ENCODE measurements around the gene CDT1.
"Not testable (repeated sequence)": the region's sequence is repeated elsewhere in the genome, so short reads cannot be mapped to it uniquely, and the experiment has no call there.

The CDT1 gene

GRCh38 chr16:88782454-88783390 lies 20.9 kb upstream of the CDT1 start:
- DNase-seq (ENCODE audit: low read depth in 2 of 2) = peak; percentile 56 to 71

- DNase-seq (ENCODE audit: low read depth in 2 of 2) = no peak
These were observed 20.1 kb upstream of the CDT1 start for GRCh38 chr16:88783391-88784073.

- no peak for DNase-seq (ENCODE audit: low read depth in 2 of 2)
These were observed 19.3 kb upstream of the CDT1 start for GRCh38 chr16:88784074-88784855.

DNA sequence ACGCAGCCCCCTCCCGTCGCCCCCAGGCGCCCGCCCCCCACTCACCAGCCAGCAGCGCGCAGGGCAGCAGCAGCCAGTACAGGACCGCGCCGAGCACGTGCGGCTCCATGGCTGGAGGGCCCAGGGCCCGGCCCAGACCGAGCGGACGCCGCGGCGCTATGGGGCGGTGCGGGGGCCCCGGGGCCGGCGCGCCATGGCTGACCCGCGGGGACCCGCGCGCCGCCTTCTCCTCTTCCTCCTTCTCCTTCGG lies 18.8 kb upstream of the CDT1 start:
- DNase-seq (ENCODE audit: low read depth in 2 of 2) = no peak

DNA sequence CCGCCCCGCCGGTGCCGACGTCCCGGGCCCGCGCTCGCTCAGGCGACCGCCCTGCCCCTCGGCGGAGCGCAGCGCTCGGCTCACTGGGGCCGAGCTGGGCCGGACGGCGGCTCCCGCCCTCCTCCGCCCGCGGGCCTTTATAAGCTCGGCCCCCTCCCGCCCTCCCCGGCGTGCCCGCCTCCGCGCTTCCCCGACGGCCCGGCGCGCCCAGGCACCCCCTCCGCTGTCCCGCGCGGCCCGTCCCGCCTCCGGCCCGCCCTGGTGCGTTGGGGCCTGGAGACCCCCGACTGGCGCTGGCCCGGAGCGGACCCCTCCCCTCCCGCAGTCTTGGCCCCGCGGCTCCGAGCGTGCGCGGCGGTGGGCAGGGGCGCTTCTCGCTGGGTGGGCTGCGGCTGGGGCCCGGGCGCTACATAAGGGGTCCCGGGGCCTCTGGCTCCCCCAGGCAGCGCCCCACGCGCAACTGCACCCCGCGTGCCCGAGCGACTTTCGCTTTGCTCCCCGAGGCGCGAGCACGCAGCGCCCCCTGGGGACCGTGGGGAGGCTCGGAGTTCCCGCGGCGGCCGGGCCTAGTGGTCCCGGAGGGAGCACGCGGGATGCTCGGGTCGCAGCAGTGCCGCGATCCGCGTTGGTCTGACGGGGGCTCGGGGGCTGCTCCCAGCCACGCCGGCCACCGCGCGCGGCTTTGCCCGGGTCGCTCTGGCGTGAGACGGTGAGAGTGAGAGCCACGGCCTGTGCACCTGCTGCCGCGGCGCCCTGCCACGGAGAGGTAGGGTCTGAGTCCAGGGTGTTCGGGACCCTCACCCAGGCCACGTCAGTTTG lies 18.3 kb upstream of the CDT1 start, which contains the start of gene PIEZO1:
TSS of gene PIEZO1 (minus strand) at position 115 of the 819 bp plus-strand sequence. CDS start 256 bp downstream, outside the sequence.
- peak; percentile 74 to 85 for DNase-seq (ENCODE audit: low read depth in 2 of 2)

DNA sequence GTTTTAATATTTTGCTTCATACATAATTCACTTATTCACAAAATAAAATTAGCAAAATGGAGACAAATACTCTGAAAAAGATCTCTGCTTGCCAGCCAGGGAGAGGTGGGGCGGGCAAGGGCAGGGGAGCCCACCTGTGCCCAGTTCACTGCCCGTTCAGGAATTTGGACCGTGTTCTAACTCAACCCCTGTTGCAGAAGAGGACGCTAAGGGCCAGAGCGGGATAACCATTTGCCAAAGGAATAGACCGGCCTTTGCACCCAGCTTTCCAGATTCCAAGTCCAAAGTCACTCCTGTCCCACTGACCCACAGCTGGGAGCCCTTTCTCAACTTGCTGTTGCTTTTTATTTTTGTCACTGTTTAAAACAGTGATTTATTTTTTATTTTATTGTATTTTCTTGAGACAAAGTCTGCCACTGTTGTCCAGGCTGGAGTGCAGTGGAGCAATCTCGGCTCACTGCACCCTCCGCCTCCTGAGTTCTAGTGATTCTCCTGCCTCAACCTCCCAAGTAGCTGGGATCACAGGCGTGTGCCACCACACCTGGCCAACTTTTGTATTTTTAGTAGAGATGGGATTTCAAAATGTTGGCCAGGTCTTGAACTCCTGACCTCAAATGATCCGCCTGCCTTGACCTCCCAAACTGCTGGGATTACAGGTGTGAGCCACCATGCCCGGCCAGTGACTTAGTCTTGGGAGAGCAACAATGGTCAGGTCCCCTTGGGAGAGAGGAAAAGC lies 15.8 kb upstream of the CDT1 start:
- no peak for DNase-seq (ENCODE audit: low read depth in 2 of 2)

DNA sequence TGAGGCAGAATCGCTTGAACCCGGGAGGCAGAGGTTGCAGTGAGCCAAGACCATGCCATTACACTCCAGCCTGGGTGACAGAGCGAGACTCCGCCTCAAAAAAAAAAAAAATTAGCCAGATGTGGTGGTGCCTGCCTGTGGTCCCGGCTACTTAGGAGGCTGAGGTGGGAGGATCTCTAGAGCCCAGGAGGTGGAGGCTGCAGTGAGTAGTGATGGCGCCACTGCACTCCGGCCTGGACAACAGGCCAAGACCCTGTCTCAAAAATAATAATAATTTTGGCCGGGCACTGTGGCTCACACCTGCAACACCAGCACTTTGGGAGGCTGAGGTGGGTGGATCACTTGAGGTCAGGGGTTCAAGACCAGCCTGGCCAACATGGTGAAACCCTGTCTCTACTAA lies 14.8 kb upstream of the CDT1 start:
- DNase-seq (ENCODE audit: low read depth in 2 of 2) = not testable (repeated sequence)

GRCh38 chr16:88789594-88789993 lies 14.0 kb upstream of the CDT1 start:
- no peak for DNase-seq (ENCODE audit: low read depth in 2 of 2)

GRCh38 chr16:88790312-88791211 lies 13.0 kb upstream of the CDT1 start:
- peak in 1 of 2 donors; percentile 47 for DNase-seq (ENCODE audit: low read depth in 2 of 2)

DNA sequence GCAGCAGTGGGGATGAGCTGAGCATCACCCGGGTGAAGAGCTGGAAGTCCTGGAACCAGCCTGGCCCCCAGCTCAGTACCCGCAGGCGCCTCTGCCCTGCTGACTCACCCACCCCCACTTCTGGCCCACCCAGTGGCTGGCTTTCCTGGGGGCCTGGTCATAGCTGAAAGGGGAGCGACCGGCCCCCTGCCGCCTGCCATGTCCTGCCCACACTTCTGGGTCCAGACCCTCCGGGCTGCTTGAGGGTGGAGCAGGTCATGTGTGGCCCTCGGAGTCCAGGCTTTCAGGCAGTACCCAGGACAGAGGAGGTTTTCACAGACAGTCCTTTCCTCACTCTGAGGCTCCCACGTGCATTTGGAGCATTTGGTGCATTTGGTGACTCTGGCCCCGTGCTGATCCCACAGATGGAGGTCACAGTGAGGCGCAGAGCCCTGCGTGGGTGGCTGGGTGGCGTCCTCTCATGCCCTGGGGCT lies 11.5 kb upstream of the CDT1 start:
- no peak for DNase-seq (ENCODE audit: low read depth in 2 of 2)

GRCh38 chr16:88792668-88793250 lies 10.8 kb upstream of the CDT1 start:
- no peak for DNase-seq (ENCODE audit: low read depth in 2 of 2)

DNA sequence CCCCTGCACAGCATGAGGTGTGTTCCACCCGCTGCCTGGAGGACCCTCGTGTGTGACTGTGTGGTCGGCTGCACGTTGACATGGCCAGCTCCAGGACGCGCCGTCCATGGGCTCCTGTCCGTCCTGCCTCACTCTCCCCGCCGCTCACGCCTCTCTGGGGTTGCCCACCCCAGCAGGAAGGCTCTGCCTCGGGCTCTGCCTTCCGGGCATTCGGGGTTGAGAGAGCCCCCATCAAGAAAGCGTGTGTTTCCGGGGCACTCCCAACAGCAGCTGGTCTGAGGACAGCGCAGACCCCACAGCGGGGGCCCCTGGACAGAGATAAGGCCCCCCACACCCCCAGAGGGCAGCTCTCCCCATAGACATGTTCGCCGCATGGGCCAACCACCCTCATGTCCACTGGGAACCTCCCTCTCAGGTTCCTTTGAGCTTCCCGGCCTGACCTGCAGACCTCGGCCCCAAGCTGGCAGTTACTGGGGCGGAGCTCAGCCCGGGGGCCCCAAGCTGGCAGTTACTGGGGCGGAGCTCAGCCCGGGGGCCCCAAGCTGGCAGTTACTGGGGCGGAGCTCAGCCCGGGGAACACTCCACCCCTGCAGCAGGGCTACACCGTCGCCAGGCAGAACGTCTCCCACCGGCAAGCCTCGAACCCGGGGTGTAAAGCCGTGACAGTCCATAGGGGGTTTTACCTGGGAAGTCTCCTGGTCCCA lies 10.2 kb upstream of the CDT1 start:
- no peak for DNase-seq (ENCODE audit: low read depth in 2 of 2)

- no peak for DNase-seq (ENCODE audit: low read depth in 2 of 2)
These were observed 7.3 kb upstream of the CDT1 start for GRCh38 chr16:88796278-88796677.

DNA sequence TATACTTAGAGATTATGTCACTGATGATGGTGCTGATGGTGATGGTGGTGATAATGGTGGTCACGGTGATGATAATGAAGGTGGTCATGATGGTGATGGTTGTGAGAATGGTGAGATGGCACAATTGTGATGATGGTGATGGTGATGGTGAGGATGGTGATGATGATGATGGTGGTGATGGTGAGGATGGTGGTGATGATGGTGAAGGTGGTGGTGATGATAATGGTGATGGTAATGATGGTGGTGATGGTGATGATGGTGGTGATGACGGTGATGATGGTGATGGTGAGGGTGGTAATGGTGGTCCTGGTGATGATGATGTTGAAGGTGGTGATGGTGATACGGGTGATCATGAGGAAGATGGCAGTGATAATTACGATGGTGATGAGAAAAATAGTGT lies 5.5 kb upstream of the CDT1 start:
- no peak for DNase-seq (ENCODE audit: low read depth in 2 of 2)

- no peak for DNase-seq (ENCODE audit: low read depth in 2 of 2)
These were observed 4.7 kb upstream of the CDT1 start for GRCh38 chr16:88798772-88799455.

DNA sequence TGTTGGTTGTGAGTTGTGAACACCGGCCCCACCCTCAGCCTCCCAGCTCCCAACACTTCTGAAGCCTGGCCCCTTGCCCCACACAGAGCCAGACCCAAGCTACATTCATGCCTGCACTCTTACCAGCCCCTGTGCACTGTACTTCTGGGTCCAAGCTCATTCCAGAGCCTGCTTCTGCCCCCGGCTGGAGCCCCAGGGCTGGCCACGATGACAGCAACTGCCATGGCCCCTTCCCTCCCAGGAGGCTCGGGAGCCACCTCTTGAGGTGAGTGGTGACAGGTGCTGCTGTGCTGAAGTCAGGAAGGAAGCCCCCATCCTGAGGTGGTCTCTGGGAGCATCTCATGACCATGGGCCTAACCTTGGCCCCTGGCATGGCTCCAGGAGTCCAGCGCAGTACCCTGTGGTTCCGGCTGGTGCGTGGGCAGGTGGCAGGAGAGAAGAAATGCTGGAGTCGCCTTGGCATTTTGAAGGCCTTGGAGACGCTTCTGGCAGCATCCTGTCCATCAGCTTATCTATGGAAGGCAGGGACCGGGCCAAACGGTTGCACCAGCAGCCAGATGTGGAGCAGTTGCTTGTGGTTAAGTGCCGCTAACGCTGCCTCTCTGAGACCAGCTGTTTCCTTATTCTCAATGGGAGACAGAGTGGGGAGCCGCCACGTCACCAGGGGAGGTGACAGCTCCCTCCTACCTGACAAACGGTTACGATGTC lies 3.9 kb upstream of the CDT1 start:
- DNase-seq (ENCODE audit: low read depth in 2 of 2) = no peak

GRCh38 chr16:88800277-88800592 lies 3.4 kb upstream of the CDT1 start:
- DNase-seq (ENCODE audit: low read depth in 2 of 2) = no peak

DNA sequence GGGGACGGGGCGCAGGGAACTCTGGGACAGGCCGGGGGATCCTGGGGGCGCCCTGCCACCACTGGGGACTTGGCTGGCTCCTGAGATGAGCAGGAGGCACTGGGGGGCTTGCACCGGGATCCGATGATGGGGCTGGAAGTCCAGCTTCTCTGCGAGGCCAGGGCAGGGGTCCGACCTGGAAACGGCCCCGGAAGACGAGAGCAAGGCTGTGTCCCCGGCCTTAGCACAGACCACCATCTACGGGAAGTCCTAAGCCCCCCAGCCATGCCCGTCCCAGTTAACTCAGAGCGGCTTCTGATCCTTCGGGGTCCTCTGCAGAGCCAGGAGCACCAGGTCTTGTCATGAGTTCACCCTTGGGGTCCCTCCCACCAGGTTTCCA lies 573 bp downstream of the CDT1 start:
- no peak for DNase-seq (ENCODE audit: low read depth in 2 of 2)
